Measurements from ENCODE around the gene LNX1.

- TF ChIP-seq CTCF (IDR thresholded peaks at IDR 0.05) (no peak), POLR2A (IDR thresholded peaks at IDR 0.05) (no peak)
Measured at GRCh38 chr4:53633608-53634007, 42.3 kb upstream of the LNX1 start.
